Islet precursor cell (in vitro differentiated cells): ENCODE data around the gene SRPK3.
"Not testable (repeated sequence)": the region's sequence is repeated elsewhere in the genome, so short reads cannot be mapped to it uniquely, and the experiment has no call there.

Experiments used
- DNase-seq: peaks from one replicate; pipeline ENCODE4 v3.0.0-alpha.2; 2018

The SRPK3 gene

GRCh38 chrX:153746359-153746758, 34.5 kb upstream of the SRPK3 start:
- DNase-seq: no peak

DNA sequence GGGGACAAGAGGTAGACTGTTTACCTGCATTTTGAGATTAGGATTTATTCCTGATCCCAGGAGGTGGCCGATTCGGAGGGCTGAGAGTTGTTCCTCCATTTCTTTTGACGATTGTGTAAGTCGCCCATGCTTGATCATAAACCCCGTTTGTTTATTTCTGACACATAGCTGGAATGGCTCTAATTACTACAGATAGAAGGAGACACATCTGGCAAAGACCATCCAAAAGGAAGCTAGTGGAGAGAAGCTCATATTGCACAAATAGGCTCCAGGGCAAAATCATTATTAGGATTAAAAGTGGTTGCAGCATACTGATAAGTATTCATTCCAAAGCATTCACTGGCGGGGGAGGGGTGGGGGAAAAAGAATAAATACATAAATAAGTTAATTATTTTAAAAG, 33.9 kb upstream of the SRPK3 start:
- DNase-seq: not testable (repeated sequence)

GRCh38 chrX:153749017-153749416, 31.8 kb upstream of the SRPK3 start:
- DNase-seq: not testable (repeated sequence)

GRCh38 chrX:153750127-153750774, 30.6 kb upstream of the SRPK3 start:
- DNase-seq: no peak

- DNase-seq: no peak
These were observed 25.7 kb upstream of the SRPK3 start for GRCh38 chrX:153755136-153755535.

DNA sequence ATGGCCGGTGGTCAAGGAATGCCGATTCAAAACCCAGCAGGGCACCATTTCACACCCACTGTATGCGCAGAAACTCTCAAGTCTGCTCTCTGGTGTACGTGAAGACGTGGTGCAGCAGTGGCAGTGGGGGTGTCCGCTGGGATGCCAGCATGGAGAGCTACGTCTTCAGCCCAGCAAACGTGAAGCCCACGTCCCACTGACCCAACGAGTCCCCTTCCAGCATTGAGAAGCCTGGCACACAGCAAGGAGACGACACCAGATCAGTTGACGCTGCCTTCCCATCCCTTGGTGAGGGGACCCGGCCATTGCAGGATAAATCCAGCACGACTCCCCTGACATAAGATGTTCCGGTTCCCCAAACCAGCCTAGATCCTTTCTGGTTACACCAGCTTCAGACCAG, 19.0 kb upstream of the SRPK3 start:
- no peak for DNase-seq

GRCh38 chrX:153762626-153763173, 18.1 kb upstream of the SRPK3 start:
- DNase-seq: no peak

DNA sequence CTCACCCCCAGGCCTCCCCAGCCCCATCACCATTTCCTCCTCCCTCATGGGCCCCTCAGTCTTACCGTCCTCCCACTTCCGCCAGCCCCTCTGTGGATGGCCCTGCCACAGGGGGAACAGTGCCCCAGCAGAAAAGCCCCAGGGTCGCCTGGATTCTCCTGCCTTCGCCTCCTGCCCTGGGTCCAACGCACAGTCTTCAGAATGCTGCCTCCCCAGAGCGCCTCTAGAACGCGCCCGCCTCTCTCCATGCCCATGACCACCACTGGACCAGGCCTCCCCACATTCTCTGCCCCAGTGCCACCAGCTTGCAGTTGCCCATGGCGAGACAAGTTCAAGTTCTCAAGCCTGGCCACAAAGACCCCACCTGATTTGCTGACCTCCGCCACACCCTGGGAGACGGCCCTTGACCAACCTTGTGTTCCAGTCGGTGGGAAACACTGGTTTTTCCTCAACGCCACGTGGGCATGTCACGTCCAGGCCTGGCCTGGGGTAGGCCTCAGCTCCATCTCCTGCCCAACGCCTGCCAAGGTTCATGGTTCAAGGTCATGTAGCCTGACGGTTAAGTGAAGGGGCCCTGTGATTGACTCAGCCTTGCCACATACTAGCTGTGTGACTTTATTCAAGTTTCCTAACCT, 17.4 kb upstream of the SRPK3 start:
- DNase-seq: no peak

GRCh38 chrX:153763989-153764755, 16.7 kb upstream of the SRPK3 start, which contains the start of gene PLXNB3:
Gene PLXNB3, plus strand, starts transcription at chrX:153764249. Its CDS starts 1,287 bp downstream, at chrX:153765536.
- DNase-seq: peak; percentile 82

- DNase-seq: no peak
These were observed 16.1 kb upstream of the SRPK3 start for GRCh38 chrX:153764786-153765137.

GRCh38 chrX:153765138-153766079, 15.4 kb upstream of the SRPK3 start:
- no peak for DNase-seq

DNA sequence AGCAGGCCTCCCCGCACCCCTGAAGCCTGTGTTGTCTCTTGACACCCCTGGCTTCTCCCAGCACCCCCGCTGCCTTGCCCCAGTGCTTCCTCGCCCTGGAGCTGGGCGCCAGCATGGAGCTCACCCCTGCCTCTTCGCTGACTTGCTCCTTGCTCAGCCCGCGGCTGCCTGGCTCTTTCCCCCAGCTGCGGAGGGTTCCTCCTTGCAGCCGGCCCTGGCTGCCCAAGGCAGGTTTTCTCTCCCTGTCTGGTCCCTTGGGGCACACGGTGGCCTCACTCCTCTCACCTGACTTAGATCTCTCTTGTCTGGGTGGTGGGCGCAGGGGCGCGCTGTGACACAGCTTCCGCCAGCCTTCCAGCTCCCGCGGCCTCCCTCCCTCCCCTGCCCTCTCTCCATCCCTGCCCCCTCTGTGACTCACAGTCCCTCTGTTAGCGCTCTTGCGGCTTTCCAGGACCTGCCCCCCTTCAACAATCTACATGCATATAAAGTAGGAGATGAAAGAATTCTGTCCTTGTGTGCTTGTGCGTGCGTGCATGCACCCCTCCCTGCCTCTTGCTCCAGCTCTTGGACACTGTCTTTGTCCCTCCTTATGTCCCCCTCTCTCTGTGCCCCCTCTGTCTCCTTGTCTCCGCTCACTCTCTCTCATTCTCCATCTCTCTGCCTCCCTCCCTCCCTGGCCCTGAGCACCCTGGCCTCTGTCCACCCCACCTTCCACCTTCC, 14.6 kb upstream of the SRPK3 start:
- peak; percentile 75 for DNase-seq

- DNase-seq: peak; percentile 48
These were observed 13.8 kb upstream of the SRPK3 start for GRCh38 chrX:153766871-153767673.

- no peak for DNase-seq
These were observed 13.2 kb upstream of the SRPK3 start for GRCh38 chrX:153767674-153768055.

DNA sequence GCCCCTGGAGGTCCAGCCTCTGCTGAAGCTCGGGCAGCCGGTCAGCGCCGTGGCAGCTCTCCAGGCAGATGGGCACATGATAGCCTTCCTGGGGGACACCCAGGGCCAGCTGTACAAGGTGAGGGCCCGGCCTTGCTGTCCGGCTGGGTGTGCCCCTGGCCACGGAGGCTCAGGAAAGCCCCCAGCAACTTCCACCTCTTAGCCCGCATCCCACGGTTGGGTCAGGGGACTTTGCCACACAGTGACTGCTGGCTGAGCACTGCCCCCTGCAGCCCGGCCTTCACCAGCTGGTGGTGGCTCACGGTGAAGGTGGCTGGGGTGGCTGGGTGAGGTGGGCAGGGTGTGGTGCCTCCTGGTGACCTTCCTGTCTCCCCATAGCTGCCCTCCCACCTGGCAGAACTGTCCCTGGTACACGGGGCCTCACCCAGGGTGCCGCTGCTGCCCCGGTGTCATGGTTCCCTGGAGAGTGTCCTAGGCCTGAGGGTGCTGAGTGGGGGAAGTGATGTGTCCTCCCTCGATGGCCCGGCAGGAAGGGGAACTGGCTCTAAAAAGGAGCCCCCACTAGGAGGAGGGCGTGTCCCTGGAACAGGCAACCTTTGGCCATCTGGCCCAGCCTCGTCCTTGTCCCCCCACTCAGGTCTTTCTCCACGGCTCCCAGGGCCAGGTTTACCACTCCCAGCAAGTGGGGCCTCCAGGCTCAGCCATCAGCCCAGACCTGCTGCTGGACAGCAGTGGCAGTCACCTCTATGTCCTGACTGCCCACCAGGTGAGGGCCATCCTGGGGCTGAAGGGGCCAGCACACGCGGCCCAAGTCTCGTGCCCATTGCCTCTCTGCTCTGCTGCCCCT, 12.3 kb upstream of the SRPK3 start:
- peak; percentile 46 for DNase-seq

DNA sequence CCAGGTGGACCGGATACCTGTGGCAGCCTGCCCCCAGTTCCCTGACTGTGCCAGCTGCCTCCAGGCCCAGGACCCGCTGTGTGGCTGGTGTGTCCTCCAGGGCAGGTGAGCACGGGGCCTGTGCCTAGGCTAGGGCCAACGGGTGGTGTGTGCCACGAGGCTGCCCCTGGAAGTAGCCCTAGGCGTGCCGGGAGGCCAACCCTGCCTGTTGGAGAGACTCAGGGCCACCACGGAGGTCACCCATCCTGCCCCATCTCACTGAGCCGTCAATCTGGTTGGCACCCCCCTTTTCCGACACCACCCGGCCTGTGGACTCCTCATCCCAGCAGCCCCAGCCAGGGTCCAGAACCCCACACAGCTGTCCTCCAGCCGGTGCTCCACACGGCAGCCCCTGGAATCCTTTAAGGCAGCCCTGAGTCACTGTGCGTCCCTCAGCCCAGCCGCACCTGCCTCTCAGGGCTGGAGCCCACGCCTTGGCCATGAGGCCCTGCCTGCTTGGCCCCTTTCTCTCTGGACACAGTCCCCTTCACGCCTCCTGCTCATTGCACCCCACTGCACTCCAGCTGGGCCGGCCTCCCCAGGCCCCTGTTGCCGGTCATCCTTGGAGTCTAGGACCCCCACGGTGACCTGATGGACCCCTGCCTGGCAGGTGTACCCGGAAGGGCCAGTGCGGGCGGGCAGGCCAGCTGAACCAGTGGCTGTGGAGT, 11.5 kb upstream of the SRPK3 start:
- peak; percentile 15 for DNase-seq

DNA sequence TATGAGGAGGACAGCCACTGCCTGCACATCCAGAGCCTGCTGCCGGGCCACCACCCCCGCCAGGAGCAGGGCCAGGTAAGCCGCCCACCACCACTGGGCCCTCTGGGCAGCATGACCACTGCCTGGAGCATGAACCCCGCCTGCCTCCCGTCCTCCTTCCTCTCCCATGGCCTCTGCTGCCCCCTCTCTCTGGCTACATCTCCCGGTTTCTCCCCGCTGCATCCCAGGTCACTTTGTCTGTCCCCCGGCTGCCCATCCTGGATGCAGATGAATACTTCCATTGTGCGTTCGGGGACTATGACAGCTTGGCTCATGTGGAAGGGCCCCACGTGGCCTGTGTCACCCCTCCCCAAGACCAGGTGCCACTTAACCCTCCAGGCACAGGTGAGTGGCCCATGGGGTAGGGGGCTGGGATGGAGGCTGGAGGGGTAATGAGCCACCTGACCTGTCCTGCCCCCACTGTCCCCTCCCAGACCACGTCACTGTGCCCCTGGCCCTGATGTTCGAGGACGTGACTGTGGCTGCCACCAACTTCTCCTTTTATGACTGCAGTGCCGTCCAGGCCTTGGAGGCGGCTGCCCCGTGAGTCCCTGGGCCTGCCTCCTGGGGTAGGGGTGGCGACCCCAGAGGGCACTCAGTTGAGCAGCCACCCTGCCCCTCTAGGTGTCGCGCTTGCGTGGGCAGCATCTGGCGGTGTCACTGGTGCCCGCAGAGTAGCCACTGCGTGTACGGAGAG, 10.8 kb upstream of the SRPK3 start:
- peak; percentile 28 for DNase-seq

GRCh38 chrX:153770601-153771414, 10.0 kb upstream of the SRPK3 start:
- no peak for DNase-seq
